NCI-H345 treated with DMSO at 0.1 percent for 48 hours (cell line): ENCODE results near the gene FRMD8.
"Not testable (repeated sequence)": the region's sequence is repeated elsewhere in the genome, so short reads cannot be mapped to it uniquely, and the experiment has no call there.

ENCODE experiments used
- DNase-seq: peaks from one replicate; lab custom pipeline; 2025; ENCODE audit not compliant: unreplicated experiment; lab: John Stamatoyannopoulos, UW

The FRMD8 gene

DNA sequence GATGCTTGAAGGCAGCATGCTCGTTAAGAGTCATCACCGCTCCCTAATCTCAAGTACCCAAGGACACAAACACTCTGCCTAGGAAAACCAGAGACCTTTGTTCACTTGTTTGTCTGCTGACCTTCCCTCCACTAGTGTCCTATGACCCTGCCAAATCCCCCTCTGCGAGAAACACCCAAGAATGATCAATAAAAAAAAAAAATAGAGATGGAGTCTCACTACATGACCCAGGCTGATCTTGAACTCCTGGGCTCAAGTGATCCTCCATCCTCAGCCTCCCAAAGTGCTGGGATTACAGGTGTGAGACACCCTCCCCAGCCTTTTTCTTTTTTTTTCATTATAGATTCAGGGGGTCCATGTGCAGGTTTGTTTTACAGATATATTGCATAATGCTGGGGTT, 65.8 kb downstream of the FRMD8 start:
- not testable (repeated sequence) for DNase-seq

DNA sequence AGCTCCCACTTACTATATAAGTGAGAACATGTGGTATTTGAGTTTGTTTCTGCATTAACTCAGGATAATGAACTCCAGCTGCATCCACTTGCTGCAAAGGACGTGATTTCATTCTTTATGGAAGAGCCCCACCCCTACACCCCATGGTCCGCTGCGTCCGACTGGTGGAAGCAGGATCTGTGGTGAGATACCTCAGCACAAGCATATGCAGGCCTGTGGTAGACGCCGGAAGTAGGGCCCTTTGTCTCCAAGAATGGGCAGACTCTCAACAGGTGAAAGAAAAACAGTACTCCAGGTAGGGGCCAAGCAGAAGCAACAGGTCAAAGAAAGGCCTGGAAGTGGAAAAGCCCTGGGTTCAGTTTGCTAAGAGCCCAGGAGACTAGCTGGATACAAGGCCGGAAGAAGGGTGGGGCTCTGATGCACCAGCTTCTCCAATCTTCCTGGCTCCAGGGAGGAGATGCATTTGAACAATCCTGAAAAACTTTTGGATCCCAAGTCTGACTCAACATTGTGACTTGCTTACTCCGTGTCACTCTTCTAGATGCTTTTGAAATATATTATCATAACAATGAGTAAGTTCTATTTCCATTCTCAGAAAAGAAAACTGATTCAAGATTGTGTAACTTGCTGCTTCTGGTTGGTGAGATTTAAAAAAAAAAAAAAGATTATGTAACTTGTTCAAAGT, 66.5 kb downstream of the FRMD8 start:
- DNase-seq, result peak; percentile 34

DNA sequence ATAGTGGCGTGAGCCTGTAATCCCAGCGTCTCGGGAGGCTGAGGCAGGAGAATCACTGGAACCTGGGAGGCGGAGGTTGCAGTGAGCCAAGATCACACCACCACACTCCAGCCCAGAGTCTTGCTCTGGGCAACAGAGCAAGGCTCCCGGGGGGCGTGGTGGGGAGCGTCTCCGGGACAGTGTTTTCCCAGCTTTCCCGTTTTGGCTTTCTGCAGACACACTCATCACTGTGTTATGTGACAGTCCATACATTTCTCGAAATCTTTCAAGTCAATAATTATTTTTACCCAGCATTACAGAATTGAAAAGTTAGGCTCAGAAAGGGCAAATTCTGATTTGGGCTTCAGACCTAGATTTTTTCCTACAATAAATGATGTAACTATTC, 67.9 kb downstream of the FRMD8 start:
- no peak for DNase-seq

DNA sequence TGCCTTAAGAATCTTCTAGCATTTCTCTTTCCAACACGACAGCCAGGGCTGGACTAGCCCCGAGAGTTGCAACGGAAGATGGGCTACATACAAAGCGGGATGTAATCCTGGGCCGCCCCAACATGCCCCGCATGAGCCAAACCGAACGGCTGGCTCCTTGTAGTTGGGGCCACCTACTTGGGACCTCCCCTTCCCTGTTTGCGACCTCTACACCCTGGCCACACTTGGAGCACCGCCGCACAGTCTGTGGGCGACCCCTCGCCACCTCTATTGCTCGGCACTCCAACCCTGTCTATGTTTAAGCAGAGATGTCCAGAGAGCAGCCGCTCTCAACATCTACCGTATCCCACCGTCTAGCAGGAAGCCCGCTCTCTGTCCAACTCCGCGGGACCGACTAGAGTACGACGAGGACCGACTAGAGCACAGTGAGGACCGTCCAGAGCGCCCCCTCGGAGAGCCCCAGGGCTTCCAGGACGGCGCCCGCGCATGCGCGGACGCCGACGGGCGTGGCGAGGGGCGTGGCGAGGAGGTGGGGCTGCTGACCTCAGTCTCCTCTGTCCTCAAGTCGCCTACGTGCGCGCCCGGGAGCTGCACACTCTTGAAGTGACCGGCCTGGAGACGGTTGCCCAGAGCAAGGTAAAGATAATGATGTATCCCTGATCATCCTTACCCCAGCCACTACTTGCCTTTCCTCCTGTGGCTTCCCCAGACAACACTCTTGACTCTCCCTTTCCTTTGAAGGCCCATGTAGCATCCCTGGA, 68.4 kb downstream of the FRMD8 start:
- DNase-seq, result peak; percentile 66

DNA sequence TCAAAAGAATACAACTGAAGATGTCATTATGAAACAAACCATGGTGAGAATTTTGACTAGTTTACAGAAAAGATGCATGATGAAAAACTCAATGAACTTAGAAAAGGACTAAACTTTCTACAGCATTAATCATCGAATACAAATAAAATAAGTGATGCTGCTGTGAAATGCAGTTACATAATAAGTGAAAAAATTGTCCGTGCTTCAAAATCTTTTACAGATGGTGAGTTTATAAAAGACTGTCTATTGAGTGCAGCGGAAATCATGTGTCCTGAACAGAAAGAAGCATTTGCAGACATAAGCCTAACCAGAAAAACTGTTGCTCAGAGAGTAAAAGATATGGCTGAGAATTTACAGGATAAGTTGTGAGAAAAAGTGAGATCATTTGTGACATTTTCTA, 70.0 kb downstream of the FRMD8 start:
- DNase-seq, result no peak

DNA sequence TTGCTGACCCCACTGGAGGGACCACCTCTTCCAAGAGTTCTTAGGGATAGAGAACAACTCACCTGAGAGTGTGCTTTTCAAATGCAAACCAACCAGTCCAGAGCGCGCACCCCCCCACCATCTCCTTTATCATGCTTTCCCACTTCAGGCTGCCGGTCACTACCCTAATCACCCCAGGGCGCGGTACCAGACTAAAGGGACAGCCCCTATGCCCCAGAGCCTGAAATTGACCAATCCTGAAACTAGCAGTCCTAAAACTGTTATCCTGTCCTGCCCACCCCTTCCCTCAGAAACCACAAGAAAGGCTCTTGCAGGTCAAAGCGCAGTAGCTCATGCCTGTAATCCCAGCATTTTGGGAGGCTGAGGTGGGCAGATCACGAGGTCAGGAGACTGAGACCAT, 73.1 kb downstream of the FRMD8 start:
- no peak for DNase-seq
